IMR-90 (cell line): Measurements from ENCODE around the gene PTEN.

Experiments
- BHLHE40 ChIP-seq: fragments of 150-350 bp; IDR thresholded peaks from 2 replicates; pipeline ENCODE4 v1.6.1; 2016; ENCODE audit warnings: mild to moderate bottlenecking, low read depth, low read length
- CEBPB ChIP-seq: IDR thresholded peaks from 2 replicates; pipeline ENCODE4 v1.6.1; 2012; ENCODE audit warnings: low read depth, low read length, improper control_type of control experiment
- CHD1 ChIP-seq: IDR thresholded peaks from 2 replicates; pipeline ENCODE4 v1.6.1; 2012; ENCODE audit warnings: low read depth, low read length, improper control_type of control experiment
- FOS ChIP-seq: fragments of 150-350 bp; IDR thresholded peaks from 2 replicates; pipeline ENCODE4 v1.6.1; 2016; ENCODE audit warnings: low read depth, low read length
- MXI1 ChIP-seq: IDR thresholded peaks from 2 replicates; pipeline ENCODE4 v1.6.1; 2012; ENCODE audit warnings: low read depth, mild to moderate bottlenecking, low read length, moderate library complexity, borderline replicate concordance
- NFE2L2 ChIP-seq: fragments of 150-350 bp; IDR thresholded peaks from 2 replicates; pipeline ENCODE4 v1.6.1; 2016; ENCODE audit warnings: low read depth, mild to moderate bottlenecking, low read length
- POLR2A ChIP-seq: IDR thresholded peaks from 2 replicates; pipeline ENCODE4 v1.6.1; 2012; ENCODE audit warnings: mild to moderate bottlenecking, low read depth, low read length
- RCOR1 ChIP-seq: IDR thresholded peaks from 2 replicates; pipeline ENCODE4 v1.6.1; 2012; ENCODE audit warnings: mild to moderate bottlenecking, low read length, improper control_type of control experiment; ENCODE audit not compliant: insufficient replicate concordance
- RFX5 ChIP-seq: IDR thresholded peaks from 2 replicates; pipeline ENCODE4 v1.8.0; 2012; ENCODE audit warnings: low read depth, mild to moderate bottlenecking, low read length, moderate library complexity
- SMC3 ChIP-seq: fragments of 150-350 bp; IDR thresholded peaks from 2 replicates; pipeline ENCODE4 v1.6.1; 2016; ENCODE audit warnings: low read depth, mild to moderate bottlenecking, antibody characterized with exemption, low read length, moderate library complexity
- TF ChIP-seq, protein P1 (sequence below): conservative IDR thresholded peaks from 2 replicates; pipeline ENCODE4 v1.5.1; 2012; ENCODE audit warnings: mild to moderate bottlenecking, low read depth, low read length, improper control_type of control experiment

DNA sequence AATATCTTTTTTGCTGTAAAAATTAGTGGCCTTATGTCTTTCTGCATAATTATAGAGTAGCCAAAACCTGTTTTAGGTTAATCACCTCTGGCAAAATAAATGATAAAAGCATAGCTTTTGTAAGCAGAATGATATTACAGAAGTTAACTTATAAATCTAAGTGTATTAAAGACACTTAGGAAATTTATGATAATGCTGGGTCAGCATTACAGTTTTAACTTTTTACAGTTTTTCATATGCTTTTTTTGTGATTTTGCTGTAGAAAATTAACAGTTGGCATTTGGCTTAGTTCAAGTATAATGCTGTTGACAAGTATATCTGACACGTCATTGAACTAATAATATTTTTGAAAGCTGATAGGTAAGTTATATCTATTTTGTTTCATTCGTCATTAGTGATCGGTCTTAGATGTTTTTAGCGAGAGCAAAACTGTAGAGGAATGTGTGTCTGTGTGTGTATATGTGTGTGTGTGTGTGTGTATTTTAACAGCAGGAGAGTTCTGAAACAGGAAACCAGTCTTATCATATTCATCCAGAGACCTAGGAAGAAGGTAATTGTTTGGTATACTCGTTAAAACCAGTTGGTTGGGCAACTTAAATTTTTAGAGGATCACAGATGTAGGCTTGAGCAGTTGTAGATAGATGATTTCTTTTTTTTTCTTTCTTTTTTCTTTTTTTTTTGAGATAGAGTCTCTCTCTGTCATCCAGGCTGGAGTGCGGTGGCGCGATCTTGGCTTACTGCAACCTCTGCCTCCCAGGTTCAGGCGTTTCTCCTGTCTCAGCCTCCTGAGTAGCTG, 15.4 kb downstream of the PTEN start:
- no peak for TF ChIP-seq MXI1
- TF ChIP-seq CEBPB, result no peak
- no peak for TF ChIP-seq POLR2A
- TF ChIP-seq, protein P1, sequence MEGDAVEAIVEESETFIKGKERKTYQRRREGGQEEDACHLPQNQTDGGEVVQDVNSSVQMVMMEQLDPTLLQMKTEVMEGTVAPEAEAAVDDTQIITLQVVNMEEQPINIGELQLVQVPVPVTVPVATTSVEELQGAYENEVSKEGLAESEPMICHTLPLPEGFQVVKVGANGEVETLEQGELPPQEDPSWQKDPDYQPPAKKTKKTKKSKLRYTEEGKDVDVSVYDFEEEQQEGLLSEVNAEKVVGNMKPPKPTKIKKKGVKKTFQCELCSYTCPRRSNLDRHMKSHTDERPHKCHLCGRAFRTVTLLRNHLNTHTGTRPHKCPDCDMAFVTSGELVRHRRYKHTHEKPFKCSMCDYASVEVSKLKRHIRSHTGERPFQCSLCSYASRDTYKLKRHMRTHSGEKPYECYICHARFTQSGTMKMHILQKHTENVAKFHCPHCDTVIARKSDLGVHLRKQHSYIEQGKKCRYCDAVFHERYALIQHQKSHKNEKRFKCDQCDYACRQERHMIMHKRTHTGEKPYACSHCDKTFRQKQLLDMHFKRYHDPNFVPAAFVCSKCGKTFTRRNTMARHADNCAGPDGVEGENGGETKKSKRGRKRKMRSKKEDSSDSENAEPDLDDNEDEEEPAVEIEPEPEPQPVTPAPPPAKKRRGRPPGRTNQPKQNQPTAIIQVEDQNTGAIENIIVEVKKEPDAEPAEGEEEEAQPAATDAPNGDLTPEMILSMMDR, result no peak
- TF ChIP-seq CHD1, result no peak
- no peak for TF ChIP-seq SMC3
- TF ChIP-seq BHLHE40, result no peak
- TF ChIP-seq NFE2L2, result no peak
- no peak for TF ChIP-seq RFX5
- TF ChIP-seq FOS, result no peak
- no peak for TF ChIP-seq RCOR1
